GM23248 (cell line): ENCODE data around the gene VANGL2. TPM values are rescaled to one million over a fixed set of nuclear protein-coding genes. Genes with fewer than 3 reads are reported as not detected.

Experiments
- DNase-seq: peaks from one replicate; pipeline ENCODE4 v3.0.0-alpha.2; 2015
- H2AFZ ChIP-seq: fragments of 200-600 bp; sonication (generic); 2 replicates; pipeline ENCODE4 v1.6.1; 2016; ENCODE audit warnings: antibody characterized with exemption
- H3F3A ChIP-seq: fragments of 200-600 bp; sonication (generic); 2 replicates; pipeline ENCODE4 v1.6.1; 2016; ENCODE audit warnings: mild to moderate bottlenecking, antibody characterized with exemption, mixed run types; ENCODE audit not compliant: insufficient read depth
- H3K27ac ChIP-seq: fragments of 200-600 bp; sonication (generic); 2 replicates; pipeline ENCODE4 v1.5.1; 2016; ENCODE audit warnings: mild to moderate bottlenecking
- H3K27me3 ChIP-seq: fragments of 200-600 bp; sonication (generic); replicated peaks from 2 replicates; pipeline ENCODE4 v1.6.1; 2016; ENCODE audit warnings: mild to moderate bottlenecking; ENCODE audit not compliant: insufficient read depth
- H3K36me3 ChIP-seq: fragments of 200-600 bp; sonication (generic); 2 replicates; pipeline ENCODE4 v1.6.1; 2016; ENCODE audit warnings: low read depth, mild to moderate bottlenecking
- H3K4me1 ChIP-seq: fragments of 200-600 bp; sonication (generic); 2 replicates; pipeline ENCODE4 v1.6.1; 2016; ENCODE audit warnings: mild to moderate bottlenecking; ENCODE audit not compliant: insufficient read depth
- H3K4me2 ChIP-seq: fragments of 200-600 bp; sonication (generic); one replicate; pipeline ENCODE4 v1.6.1; 2016; ENCODE audit warnings: mild to moderate bottlenecking; ENCODE audit not compliant: unreplicated experiment
- H3K4me3 ChIP-seq: fragments of 200-600 bp; sonication (generic); 2 replicates; pipeline ENCODE4 v1.5.1; 2016; ENCODE audit warnings: mild to moderate bottlenecking
- H3K79me2 ChIP-seq: fragments of 200-600 bp; sonication (generic); 2 replicates; pipeline ENCODE4 v1.6.1; 2016; ENCODE audit warnings: mild to moderate bottlenecking; ENCODE audit not compliant: insufficient read depth
- H3K9ac ChIP-seq: fragments of 200-600 bp; sonication (generic); 2 replicates; pipeline ENCODE4 v1.6.1; 2016; ENCODE audit warnings: mild to moderate bottlenecking
- H3K9me2 ChIP-seq: fragments of 200-600 bp; sonication (generic); 2 replicates; pipeline ENCODE4 v1.6.1; 2016; ENCODE audit warnings: mixed run types, mild to moderate bottlenecking, moderate library complexity; ENCODE audit not compliant: insufficient read depth
- H3K9me3 ChIP-seq: fragments of 200-600 bp; sonication (generic); one replicate; pipeline ENCODE4 v1.6.1; 2017; ENCODE audit warnings: low read depth
- H4K20me1 ChIP-seq: fragments of 200-600 bp; sonication (generic); 2 replicates; pipeline ENCODE4 v1.6.0; 2016; ENCODE audit not compliant: insufficient read depth
- EZH2 ChIP-seq: fragments of 200-600 bp; sonication (generic); IDR thresholded peaks from 2 replicates; pipeline ENCODE4 v1.6.1; 2018; ENCODE audit warnings: antibody characterized with exemption, mild to moderate bottlenecking; ENCODE audit not compliant: insufficient read depth, poor library complexity, severe bottlenecking
- EZH2phosphoT487 ChIP-seq: fragments of 200-600 bp; sonication (generic); IDR thresholded peaks from 2 replicates; pipeline ENCODE4 v1.6.1; 2018; ENCODE audit warnings: antibody characterized with exemption, moderate library complexity, mild to moderate bottlenecking, low read depth; ENCODE audit not compliant: insufficient read depth
- WGBS, 2 experiments: methylation state at CpG; one replicate each; pipeline ENCODE4 v1.1.6; 2015 to 2017; ENCODE audit warnings: low lambda C conversion rate in 2 of 2, low coverage in 1 of 2; ENCODE audit errors: missing lambda C conversion rate in 2 of 2; 5-methylcytosine and 5-hydroxymethylcytosine counted together
- in situ Hi-C: fragments of 300-500 bp; cut with MboI; formaldehyde crosslinking; loops from 2 replicates; pipeline ENCODE4 v1.15.0; 2020
- polyA plus RNA-seq: library from polyadenylated mRNA; unstranded; fragments of >200 nt; fragmentation: Nextera tagmentation; extraction: Ambion mirVana; gene quantifications from 2 replicates; pipeline ENCODE4 v1.2.1, GENCODE V29; 2016
- small RNA-seq: library from RNA; depleted of rRNA; stranded (forward); fragments of <200 nt; gene quantifications from one replicate; pipeline ENCODE3, GENCODE V24; 2014; ENCODE audit warnings: low read depth, low replicate concordance
- total RNA-seq: library from RNA; depleted of rRNA; stranded (reverse); fragments of >200 nt; shearing (Covaris generic); gene quantifications from 2 replicates; pipeline ENCODE4 v1.2.3, GENCODE V29; 2014; rRNA removed

Gene VANGL2
- total and polyA plus RNA-seq, 2 experiments from 2014 or later = not detected

GRCh38 chr1:160474392-160475242 is 74.3 kb downstream of the VANGL2 start:
- no peaks in the 10 kb centered on the region for H3K4me1 ChIP-seq
- no peaks in the 10 kb centered on the region for H3K79me2 ChIP-seq
- no peaks in the 10 kb centered on the region for H3K36me3 ChIP-seq
- H3K9me3 ChIP-seq = no peaks in the 10 kb centered on the region
- in situ Hi-C loops = no loop called here
- H3K9me2 ChIP-seq = no peaks in the 10 kb centered on the region
- H3K27ac ChIP-seq = no peak overlapping the region
- WGBS, 2 experiments = 0 to 8% methylated on average over 1 of the region's 1 CpG
- TF ChIP-seq EZH2phosphoT487 (no peak), EZH2 (no peak)
- no peak overlapping the region for H3K9ac ChIP-seq
- no peaks in the 10 kb centered on the region for H3F3A ChIP-seq
- no peak overlapping the region for H3K4me2 ChIP-seq
- H2AFZ ChIP-seq = no peak overlapping the region
- no peak for DNase-seq
- 0 out of 2 replicates have a peak, but pooled peaks cover 8% of the 10 kb centered on the region for H3K27me3 ChIP-seq
- no peak overlapping the region for H3K4me3 ChIP-seq
- no peaks in the 10 kb centered on the region for H4K20me1 ChIP-seq

Small RNA genes within 50 kb of the gene (small RNA-seq; reads per million reads assigned to genes)
- gene RNU4-42P = 0.37 reads per million

Other genes starting within 250 kb of the VANGL2 start
- not detected in 2 replicates for gene ATP1A4, start 249.0 kb upstream of the VANGL2 start, total RNA-seq
- not detected in 2 replicates for gene ATP1A4, start 249.0 kb upstream of the VANGL2 start, polyA plus RNA-seq
- 0.11 and 0.51 TPM in 2 replicates for gene CASQ1, start 210.0 kb upstream of the VANGL2 start, total RNA-seq
- gene CASQ1, start 210.0 kb upstream of the VANGL2 start, polyA plus RNA-seq = 0.10 TPM in 1 of 2 replicates, not detected in the other
- gene PEA15, start 195.2 kb upstream of the VANGL2 start, total RNA-seq = 368 and 415 TPM in 2 replicates
- 638 and 651 TPM in 2 replicates for gene PEA15, start 195.2 kb upstream of the VANGL2 start, polyA plus RNA-seq
- 58.9 and 79.7 TPM in 2 replicates for gene DCAF8, start 138.0 kb upstream of the VANGL2 start, total RNA-seq
- 78.9 and 80.4 TPM in 2 replicates for gene DCAF8, start 138.0 kb upstream of the VANGL2 start, polyA plus RNA-seq
- 48.4 and 52.4 TPM in 2 replicates for gene PEX19, start 115.4 kb upstream of the VANGL2 start, total RNA-seq
- 38.9 and 43.9 TPM in 2 replicates for gene PEX19, start 115.4 kb upstream of the VANGL2 start, polyA plus RNA-seq
- gene COPA, start 57.3 kb upstream of the VANGL2 start, total RNA-seq = 212 and 214 TPM in 2 replicates
- gene COPA, start 57.3 kb upstream of the VANGL2 start, polyA plus RNA-seq = 194 and 200 TPM in 2 replicates
- 104 and 110 TPM in 2 replicates for gene NCSTN, start 57.2 kb upstream of the VANGL2 start, total RNA-seq
- gene NCSTN, start 57.2 kb upstream of the VANGL2 start, polyA plus RNA-seq = 138 and 147 TPM in 2 replicates
- not detected in 2 replicates for gene NHLH1, start 33.5 kb upstream of the VANGL2 start, total RNA-seq
- gene NHLH1, start 33.5 kb upstream of the VANGL2 start, polyA plus RNA-seq = 0.16 and 0.31 TPM in 2 replicates
- not detected in 2 replicates for gene SLAMF6, start 122.7 kb downstream of the VANGL2 start, total RNA-seq
- not detected in 2 replicates for gene SLAMF6, start 122.7 kb downstream of the VANGL2 start, polyA plus RNA-seq
- gene CD84, start 178.9 kb downstream of the VANGL2 start, total RNA-seq = not detected in 2 replicates
- not detected in 2 replicates for gene CD84, start 178.9 kb downstream of the VANGL2 start, polyA plus RNA-seq
- not detected in 2 replicates for gene SLAMF1, start 246.5 kb downstream of the VANGL2 start, total RNA-seq
- gene SLAMF1, start 246.5 kb downstream of the VANGL2 start, polyA plus RNA-seq = not detected in 2 replicates